ENCODE results near the gene ABCC9. TPM values are rescaled to one million over a fixed set of nuclear protein-coding genes. Genes with fewer than 3 reads are reported as not detected.

The ABCC9 gene
- total RNA-seq, 1 experiment from 2014 or later: not detected

GRCh38 chr12:21773806-21774205, 167.4 kb downstream of the ABCC9 start:
- H3K79me1 ChIP-seq (ENCODE audit: insufficient read depth, low read depth, low read length, poor library complexity, severe bottlenecking): no peaks in the 10 kb centered on the region
- no peak overlapping the region for H4K91ac ChIP-seq (ENCODE audit: insufficient read length, low read depth, low read length)
- peaks cover 13 to 16% of the 10 kb centered on the region in 2 experiments for H3K4me1 Mint-ChIP-seq
- H2BK15ac ChIP-seq (ENCODE audit: low read depth, low read length): no peak overlapping the region
- WGBS (ENCODE audit: extremely low coverage, insufficient read length, low lambda C conversion rate): no CpG with 5 or more reads among the region's 10 CpGs
- no peak overlapping the region for H2BK5ac ChIP-seq (ENCODE audit: insufficient read length, low read length)
- H2BK120ac ChIP-seq (ENCODE audit: low read depth, low read length, poor library complexity, severe bottlenecking): no peak overlapping the region
- no peak overlapping the region for H2AFZ ChIP-seq (ENCODE audit: low read length)
- no peaks in the 10 kb centered on the region for H3K9me3 Mint-ChIP-seq
- H3K27ac Mint-ChIP-seq: no peak overlapping the region
- no peaks in the 10 kb centered on the region for H3K36me3 Mint-ChIP-seq (ENCODE audit: insufficient read depth in 1 of 3, low read depth in 3 of 3)
- no peak overlapping the region for H3T11ph ChIP-seq (ENCODE audit: low read length)
- no peak overlapping the region for H2BK20ac ChIP-seq (ENCODE audit: low read depth, low read length, poor library complexity, severe bottlenecking)
- no peak overlapping the region for H4K8ac ChIP-seq (replicated peaks; ENCODE audit: insufficient read length, low read depth, low read length)
- no peaks in the 10 kb centered on the region for H3K9me3 ChIP-seq (ENCODE audit: control insufficient read depth, low read depth, low read length)
- no peaks in the 10 kb centered on the region for H3K79me2 ChIP-seq (ENCODE audit: insufficient read depth, low read length)
- H3K9ac ChIP-seq (ENCODE audit: extremely low read depth, insufficient read length, low read length): no peak overlapping the region
- peaks cover 6% of the 10 kb centered on the region for H3K23me2 ChIP-seq (ENCODE audit: insufficient read length, low read depth, low read length, poor library complexity, severe bottlenecking)
- H4K5ac ChIP-seq (ENCODE audit: insufficient read length, low read depth, low read length): no peak overlapping the region
- H3K27ac ChIP-seq (ENCODE audit: insufficient read length, low read depth, low read length): no peak overlapping the region
- no peak overlapping the region for H2AK5ac ChIP-seq (ENCODE audit: insufficient read length, low read length)
- H3K4me3 Mint-ChIP-seq: peak overlapping the region; percentile 7 to 54; a peak in 4 of 5 replicates
- peaks cover 5% of the 10 kb centered on the region; the same call in 1 of the 2 replicates for H3K27me3 ChIP-seq (ENCODE audit: insufficient read depth, low read length)
- no peaks in the 10 kb centered on the region for H3K4me1 ChIP-seq (ENCODE audit: insufficient read depth, low read length)
- TF ChIP-seq CTCF (conservative IDR thresholded peaks at IDR 0.05): no peak
- no peak overlapping the region for H3K23ac ChIP-seq (ENCODE audit: insufficient read length, low read depth, low read length)
- no peak for DNase-seq
- H3K18ac ChIP-seq (ENCODE audit: insufficient read length, low read depth, low read length): no peak overlapping the region
- H3K4me2 ChIP-seq (ENCODE audit: insufficient read depth, insufficient read length, low read length): peak overlapping the region; percentile 25
- peaks cover 72% of the 10 kb centered on the region for H3K27me3 Mint-ChIP-seq (ENCODE audit: low read depth)
- H3K14ac ChIP-seq (ENCODE audit: insufficient read depth, low read length): no peak overlapping the region
- no peak overlapping the region for H3K56ac ChIP-seq (ENCODE audit: insufficient read length, low read depth, low read length)
- no peak overlapping the region for H2BK12ac ChIP-seq (ENCODE audit: insufficient read length, low read depth, low read length)
- H3K4ac ChIP-seq (ENCODE audit: low read depth, low read length): no peak overlapping the region
- no peaks in the 10 kb centered on the region for H4K20me1 ChIP-seq (ENCODE audit: control insufficient read depth, insufficient read depth, insufficient read length)

Measured in H9 (cell line).